K562 (cell line): ENCODE results near the gene PRKCB. TPM values are rescaled to one million over a fixed set of nuclear protein-coding genes. Genes with fewer than 3 reads are reported as not detected.

Source experiments
- ATAC-seq: fragments of 200-7000 bp; cut with Tn5 transposase; 3 replicates; pipeline ENCODE4 v1.9.1; 2020; ENCODE audit warnings: moderate library complexity
- BruUV-seq: library from RNA; stranded (reverse); fragments of 400-500 nt; replicated peaks from 2 replicates; lab custom pipeline; 2021; lab: Mats Ljungman, UMichigan
- CTCF ChIA-PET: fragments of 300-600 bp; formaldehyde crosslinking; extraction: SDS; loops from one replicate; lab custom pipeline; 2021; ENCODE audit warnings: low intra/inter-chr PET ratio; lab: Yijun Ruan, JAX
- POLR2A ChIA-PET: fragments of 300-600, 350-650 bp; sonication (Branson Sonifier 250); formaldehyde crosslinking; extraction: SDS; loops from one replicate; lab custom pipeline; 2021; ENCODE audit warnings: antibody characterized with exemption, inconsistent platforms; lab: Yijun Ruan, JAX
- DNase-seq, 4 experiments: peaks; one replicate each; pipeline versions ENCODE4 v3.0.0 to v3.0.0-alpha.2; 2011 to 2018; ENCODE audit warnings: low spot score in 3 of 4, mixed read lengths in 3 of 4; ENCODE audit errors: extremely low read depth in 1 of 4
- FAIRE-seq: peaks from 2 replicates; lab custom pipeline; 2011; peaks lifted over from hg19 to GRCh38; lab: Jason Lieb, UNC
- H2AFZ ChIP-seq: 2 replicates; pipeline ENCODE4 v1.6.0; 2011; ENCODE audit warnings: low read depth, low read length, control low read depth, inconsistent platforms
- H3K27ac ChIP-seq: fragments of 200-600 bp; 3 replicates; pipeline ENCODE4 v1.8.0; 2011; ENCODE audit warnings: low read depth, mild to moderate bottlenecking, control low read depth, inconsistent platforms, low read length, moderate library complexity, mixed read lengths; ENCODE audit errors: extremely low read depth
- H3K27me3 ChIP-seq, 2 experiments: fragments of 300-600 bp in 1 of 2; 2 replicates in 1 of 2; 3 replicates in 1 of 2; pipeline versions ENCODE4 v1.6.0 to v1.8.0; 2011; ENCODE audit warnings: inconsistent platforms in 2 of 2, low read length in 2 of 2, mild to moderate bottlenecking in 1 of 2, mixed read lengths in 1 of 2, moderate library complexity in 1 of 2; ENCODE audit not compliant: control insufficient read depth in 2 of 2, insufficient read depth in 2 of 2
- H3K36me3 ChIP-seq: fragments of 300-600 bp; 3 replicates; pipeline ENCODE4 v1.8.0; 2011; ENCODE audit warnings: mild to moderate bottlenecking, low read length, inconsistent platforms; ENCODE audit not compliant: control insufficient read depth, insufficient read depth
- H3K4me1 ChIP-seq, 2 experiments: fragments of 200-600 bp in 1 of 2; replicated peaks in 1 of 2; 2 replicates in 1 of 2; 3 replicates in 1 of 2; pipeline versions ENCODE4 v1.5.1 to v1.8.0; 2011; ENCODE audit warnings: inconsistent platforms in 2 of 2, low read length in 2 of 2, mild to moderate bottlenecking in 1 of 2, mixed read lengths in 1 of 2, moderate library complexity in 1 of 2; ENCODE audit not compliant: control insufficient read depth in 2 of 2, insufficient read depth in 2 of 2
- H3K4me2 ChIP-seq: 2 replicates; pipeline ENCODE4 v1.6.1; 2011; ENCODE audit warnings: low read length, control low read depth, inconsistent platforms, mixed read lengths; ENCODE audit not compliant: insufficient read depth
- H3K4me3 ChIP-seq: fragments of 200-600 bp; sonication (generic), shearing (Covaris generic); 2 replicates; pipeline ENCODE4 v1.5.1; 2016; ENCODE audit warnings: control low read depth, inconsistent platforms
- H3K79me2 ChIP-seq: fragments of 200-600 bp; 3 replicates; pipeline ENCODE4 v1.8.0; 2011; ENCODE audit warnings: low read length, inconsistent platforms; ENCODE audit not compliant: control insufficient read depth, insufficient read depth
- H3K9ac ChIP-seq, 2 experiments: 2 replicates each; pipeline versions ENCODE4 v1.6.0 to v1.6.1; 2011; ENCODE audit warnings: low read depth in 2 of 2, low read length in 2 of 2, control low read depth in 1 of 2, inconsistent platforms in 1 of 2, mild to moderate bottlenecking in 1 of 2, mixed read lengths in 1 of 2; ENCODE audit not compliant: insufficient read depth in 1 of 2
- H3K9me1 ChIP-seq: one replicate; pipeline ENCODE4 v1.6.0; 2011; ENCODE audit warnings: inconsistent platforms, mild to moderate bottlenecking, low read length, moderate library complexity; ENCODE audit not compliant: control insufficient read depth, insufficient read depth
- H3K9me3 ChIP-seq: replicated peaks from 2 replicates; pipeline ENCODE4 v1.5.1; 2011; ENCODE audit warnings: low read depth, low read length, inconsistent platforms; ENCODE audit not compliant: control insufficient read depth, insufficient read depth
- H4K20me1 ChIP-seq: replicated peaks from 2 replicates; pipeline ENCODE4 v1.6.1; 2011; ENCODE audit warnings: low read length, inconsistent platforms, mixed read lengths; ENCODE audit not compliant: control insufficient read depth, insufficient read depth
- ATF3 ChIP-seq, 2 experiments: fragments of 450-650 bp in 1 of 2; sonication (generic) in 1 of 2; formaldehyde crosslinking in 1 of 2; IDR thresholded peaks in 1 of 2; conservative IDR thresholded peaks in 1 of 2; 2 replicates each; pipeline versions ENCODE4 v1.6.1 to v1.8.1; 2016 to 2023; ENCODE audit warnings: mild to moderate bottlenecking in 2 of 2, moderate library complexity in 2 of 2, inconsistent platforms in 1 of 2, missing genetic modification reagents in 1 of 2
- MEIS2 ChIP-seq: fragments of 450-650 bp; IDR thresholded peaks from 2 replicates; pipeline ENCODE4 v1.6.1; 2014; ENCODE audit warnings: mild to moderate bottlenecking; ENCODE audit not compliant: partially characterized antibody
- NR3C1 ChIP-seq: sonication (generic); formaldehyde crosslinking; IDR thresholded peaks from 2 replicates; pipeline ENCODE4 v1.8.1; 2022; ENCODE audit warnings: missing genetic modification reagents
- PBX2 ChIP-seq, 2 experiments: IDR thresholded peaks in 1 of 2; conservative IDR thresholded peaks in 1 of 2; 2 replicates each; pipeline ENCODE4 v1.6.1; 2016; ENCODE audit warnings: low read depth in 2 of 2, mild to moderate bottlenecking in 1 of 2, missing compliant biosample characterization in 1 of 2, missing genetic modification characterization in 1 of 2, moderate library complexity in 1 of 2
- PHB ChIP-seq: fragments of 250-450 bp; sonication (Bioruptor Pico); IDR thresholded peaks from 2 replicates; pipeline ENCODE4 v1.5.0; 2021
- PKNOX1 ChIP-seq: fragments of 450-650 bp; IDR thresholded peaks from 2 replicates; pipeline ENCODE4 v1.6.1; 2016
- WGBS: fragments of 100-300 bp; shearing (Covaris generic); methylation state at CpG from one replicate; pipeline ENCODE4 v1.1.6; 2016; ENCODE audit warnings: low coverage, mixed read lengths; ENCODE audit not compliant: insufficient coverage; ENCODE audit errors: missing lambda C conversion rate; 5-methylcytosine and 5-hydroxymethylcytosine counted together
- in situ Hi-C: fragments of 300-500 bp; cut with MboI; formaldehyde crosslinking; loops from 4 replicates; pipeline ENCODE4 v1.15.0; 2018; ENCODE audit warnings: inconsistent platforms, mixed read lengths
- intact Hi-C: fragments of 100-400 bp; cut with micrococcal nuclease; formaldehyde crosslinking; loops from 2 replicates; pipeline ENCODE4 v1.14.2; 2022
- polyA plus RNA-seq, 8 experiments: library from polyadenylated mRNA; depleted of rRNA in 4 of 8; stranded (reverse) in 5 of 8; unstranded in 3 of 8; fragments of >200 nt; fragmentation: Nextera tagmentation in 2 of 8; fragmentation: Illumina TruSeq in 1 of 8; extraction: Ambion mirVana in 2 of 8; extraction: Trizol in 1 of 8; gene quantifications; 2 replicates each; pipeline versions ENCODE4 v1.2.1 to v1.2.3, GENCODE V29; 2011 to 2014; ENCODE audit warnings: inconsistent platforms in 1 of 8, missing spikeins in 1 of 8
- total RNA-seq, 7 experiments: library from RNA; depleted of rRNA in 6 of 7; stranded (reverse); fragments of >200 nt in 6 of 7; fragmentation: Illumina TruSeq in 2 of 7; extraction: Trizol in 2 of 7; gene quantifications; 2 replicates each; pipeline versions ENCODE4 v1.2.1 to v1.2.3, GENCODE V29; 2011 to 2021; ENCODE audit warnings: low replicate concordance in 1 of 7

The PRKCB gene
- total and polyA plus RNA-seq, 9 of the 15 experiments (the other 6 are each of a cell fraction or from before 2014, with no cell fraction given) = 49.9 to 276 (median 148) TPM

- TF ChIP-seq ATF3 (IDR thresholded peaks at IDR 0.05) = peak; percentile 41; the same call in 1 of the 2 replicates
- TF ChIP-seq ATF3 (CRISPR knock-in tag; conservative IDR thresholded peaks at IDR 0.05) = no peak
Observed at GRCh38 chr16:23944381-23944780, 108.6 kb downstream of the PRKCB start (continued).

- ChIA-PET CTCF (no interaction called here), POLR2A (no interaction called here)
- Histone ChIP-seq H4K20me1 (peaks cover 16% of the 10 kb centered on the region), H2AFZ (no peak overlapping the region), H3K4me1 (peaks cover 7 to 41% of the 10 kb centered on the region in 2 experiments; a peak in 4 of 5 replicates), H3K9ac (peak overlapping the region in 1 of 2 experiments; percentile 44; a peak in 1 of 4 replicates), H3K79me2 (peaks cover 96% of the 10 kb centered on the region), H3K9me3 (no peaks in the 10 kb centered on the region), H3K27ac (no peak overlapping the region), H3K9me1 (peaks cover 3% of the 10 kb centered on the region), H3K27me3 (no peaks in the 10 kb centered on the region), H3K4me3 (no peak overlapping the region), H3K4me2 (no peak overlapping the region), H3K36me3 (peaks cover 38% of the 10 kb centered on the region; the same call in 2 of the 3 replicates)
- peak; percentile 41; the same call in 1 of the 2 replicates for TF ChIP-seq PKNOX1
- no peak for TF ChIP-seq PHB (CRISPR knock-in tag)
- TF ChIP-seq MEIS2 = peak; percentile 70
- TF ChIP-seq NR3C1 = no peak
- no peak for TF ChIP-seq PBX2 (CRISPR knock-in tag; IDR thresholded peaks at IDR 0.05; ENCODE audit: low read depth)
- TF ChIP-seq PBX2 (tag; conservative IDR thresholded peaks at IDR 0.05; ENCODE audit: low read depth) = peak; percentile 58
- in situ Hi-C loops = no loop called here
- BruUV-seq = no TSS peak
- intact Hi-C loops = no loop called here
- ATAC-seq (no peak), FAIRE-seq (no peak), DNase-seq (peak in 1 of 4 experiments; percentile 29)
- 48% methylated on average over 4 of the region's 4 CpGs for WGBS
Observed at GRCh38 chr16:23945243-23945642, 109.5 kb downstream of the PRKCB start.
